ENCODE results near the gene VWA3A. TPM values are rescaled to one million over a fixed set of nuclear protein-coding genes. Genes with fewer than 3 reads are reported as not detected.

The VWA3A gene
- total RNA-seq, 1 experiment from 2014 or later: not detected

- Histone ChIP-seq H3K4me3 (ENCODE audit: low read length) (no peak overlapping the region), H2AFZ (ENCODE audit: low read length) (no peak overlapping the region), H3K4me1 (ENCODE audit: low read length) (no peaks in the 10 kb centered on the region), H3K79me2 (ENCODE audit: low read length) (no peaks in the 10 kb centered on the region), H3K27ac (ENCODE audit: low read length) (no peak overlapping the region), H3K9ac (ENCODE audit: low read length) (no peak overlapping the region), H3K27me3 (ENCODE audit: low read length) (no peaks in the 10 kb centered on the region), H3K36me3 (ENCODE audit: insufficient read depth, low read length) (no peaks in the 10 kb centered on the region), H3K4me2 (ENCODE audit: low read depth, low read length, poor library complexity, severe bottlenecking) (no peak overlapping the region), H4K20me1 (ENCODE audit: insufficient read depth, low read depth, low read length) (peaks cover 23% of the 10 kb centered on the region), H3K9me3 (ENCODE audit: low read length) (no peaks in the 10 kb centered on the region), H3K9me2 (replicated peaks; ENCODE audit: insufficient read depth, low read length) (no peaks in the 10 kb centered on the region)
- no peak for DNase-seq
These were observed 36.5 kb upstream of the VWA3A start for GRCh38 chr16:22055881-22056280.

GRCh38 chr16:22063888-22064467, 28.4 kb upstream of the VWA3A start:
- Histone ChIP-seq H3K9me2 (replicated peaks; ENCODE audit: insufficient read depth, low read length) (no peaks in the 10 kb centered on the region), H2AFZ (ENCODE audit: low read length) (no peak overlapping the region), H4K20me1 (ENCODE audit: insufficient read depth, low read depth, low read length) (peaks cover 32% of the 10 kb centered on the region), H3K4me1 (ENCODE audit: low read length) (no peaks in the 10 kb centered on the region), H3K9ac (ENCODE audit: low read length) (no peak overlapping the region), H3K9me3 (ENCODE audit: low read length) (no peaks in the 10 kb centered on the region), H3K27ac (ENCODE audit: low read length) (no peak overlapping the region), H3K79me2 (ENCODE audit: low read length) (no peaks in the 10 kb centered on the region), H3K27me3 (ENCODE audit: low read length) (no peaks in the 10 kb centered on the region), H3K4me3 (ENCODE audit: low read length) (no peak overlapping the region), H3K36me3 (ENCODE audit: insufficient read depth, low read length) (no peaks in the 10 kb centered on the region), H3K4me2 (ENCODE audit: low read depth, low read length, poor library complexity, severe bottlenecking) (no peak overlapping the region)
- no peak for DNase-seq

GRCh38 chr16:22065252-22065651, 27.1 kb upstream of the VWA3A start:
- no peaks in the 10 kb centered on the region for H3K36me3 ChIP-seq (ENCODE audit: insufficient read depth, low read length)
- H4K20me1 ChIP-seq (ENCODE audit: insufficient read depth, low read depth, low read length): peaks cover 35% of the 10 kb centered on the region

GRCh38 chr16:22070361-22071330, 21.7 kb upstream of the VWA3A start:
- Histone ChIP-seq H3K4me3 (ENCODE audit: low read length) (no peak overlapping the region), H3K9me3 (ENCODE audit: low read length) (no peaks in the 10 kb centered on the region), H4K20me1 (ENCODE audit: insufficient read depth, low read depth, low read length) (peaks cover 18% of the 10 kb centered on the region), H3K79me2 (ENCODE audit: low read length) (no peaks in the 10 kb centered on the region), H3K27me3 (ENCODE audit: low read length) (no peaks in the 10 kb centered on the region), H3K4me1 (ENCODE audit: low read length) (no peaks in the 10 kb centered on the region), H3K9me2 (replicated peaks; ENCODE audit: insufficient read depth, low read length) (no peaks in the 10 kb centered on the region), H3K36me3 (ENCODE audit: insufficient read depth, low read length) (no peaks in the 10 kb centered on the region), H3K27ac (ENCODE audit: low read length) (no peak overlapping the region), H3K4me2 (ENCODE audit: low read depth, low read length, poor library complexity, severe bottlenecking) (no peak overlapping the region), H2AFZ (ENCODE audit: low read length) (no peak overlapping the region), H3K9ac (ENCODE audit: low read length) (no peak overlapping the region)
- DNase-seq: no peak

More at GRCh38 chr16:22065252-22065651, 27.1 kb upstream of the VWA3A start:
- no peak overlapping the region for H3K9ac ChIP-seq (ENCODE audit: low read length)
- DNase-seq: no peak
- no peaks in the 10 kb centered on the region for H3K9me3 ChIP-seq (ENCODE audit: low read length)
- no peak overlapping the region for H3K27ac ChIP-seq (ENCODE audit: low read length)
- H3K79me2 ChIP-seq (ENCODE audit: low read length): no peaks in the 10 kb centered on the region
- H3K9me2 ChIP-seq (replicated peaks; ENCODE audit: insufficient read depth, low read length): no peaks in the 10 kb centered on the region
- no peaks in the 10 kb centered on the region for H3K4me1 ChIP-seq (ENCODE audit: low read length)
- H2AFZ ChIP-seq (ENCODE audit: low read length): no peak overlapping the region
- no peak overlapping the region for H3K4me3 ChIP-seq (ENCODE audit: low read length)
- H3K4me2 ChIP-seq (ENCODE audit: low read depth, low read length, poor library complexity, severe bottlenecking): no peak overlapping the region
- no peaks in the 10 kb centered on the region for H3K27me3 ChIP-seq (ENCODE audit: low read length)

- H2AFZ ChIP-seq (ENCODE audit: low read length): no peak overlapping the region
- no peak for DNase-seq
- H3K9me2 ChIP-seq (replicated peaks; ENCODE audit: insufficient read depth, low read length): no peaks in the 10 kb centered on the region
- no peak overlapping the region for H3K4me2 ChIP-seq (ENCODE audit: low read depth, low read length, poor library complexity, severe bottlenecking)
- H3K27me3 ChIP-seq (ENCODE audit: low read length): no peaks in the 10 kb centered on the region
- H4K20me1 ChIP-seq (ENCODE audit: insufficient read depth, low read depth, low read length): peaks cover 18% of the 10 kb centered on the region
- H3K79me2 ChIP-seq (ENCODE audit: low read length): no peaks in the 10 kb centered on the region
- H3K9ac ChIP-seq (ENCODE audit: low read length): no peak overlapping the region
- peaks cover 5% of the 10 kb centered on the region for H3K4me1 ChIP-seq (ENCODE audit: low read length)
- no peak overlapping the region for H3K27ac ChIP-seq (ENCODE audit: low read length)
- H3K9me3 ChIP-seq (ENCODE audit: low read length): no peaks in the 10 kb centered on the region
- no peaks in the 10 kb centered on the region for H3K36me3 ChIP-seq (ENCODE audit: insufficient read depth, low read length)
- H3K4me3 ChIP-seq (ENCODE audit: low read length): no peak overlapping the region
These were observed 20.9 kb upstream of the VWA3A start for GRCh38 chr16:22071331-22071910.

- Histone ChIP-seq H3K27me3 (ENCODE audit: low read length) (no peaks in the 10 kb centered on the region), H2AFZ (ENCODE audit: low read length) (no peak overlapping the region), H3K36me3 (ENCODE audit: insufficient read depth, low read length) (no peaks in the 10 kb centered on the region), H4K20me1 (ENCODE audit: insufficient read depth, low read depth, low read length) (peaks cover 18% of the 10 kb centered on the region), H3K4me1 (ENCODE audit: low read length) (peaks cover 14% of the 10 kb centered on the region), H3K4me3 (ENCODE audit: low read length) (no peak overlapping the region), H3K4me2 (ENCODE audit: low read depth, low read length, poor library complexity, severe bottlenecking) (no peak overlapping the region), H3K9me3 (ENCODE audit: low read length) (no peaks in the 10 kb centered on the region), H3K9me2 (replicated peaks; ENCODE audit: insufficient read depth, low read length) (no peaks in the 10 kb centered on the region), H3K27ac (ENCODE audit: low read length) (no peak overlapping the region), H3K9ac (ENCODE audit: low read length) (no peak overlapping the region), H3K79me2 (ENCODE audit: low read length) (no peaks in the 10 kb centered on the region)
- no peak for DNase-seq
These were observed 19.0 kb upstream of the VWA3A start for GRCh38 chr16:22073350-22073749.

- no peak for DNase-seq
- H3K9me2 ChIP-seq (replicated peaks; ENCODE audit: insufficient read depth, low read length): no peaks in the 10 kb centered on the region
- no peak overlapping the region for H3K4me3 ChIP-seq (ENCODE audit: low read length)
- H3K9ac ChIP-seq (ENCODE audit: low read length): no peak overlapping the region
- H3K79me2 ChIP-seq (ENCODE audit: low read length): no peaks in the 10 kb centered on the region
- H3K27me3 ChIP-seq (ENCODE audit: low read length): no peaks in the 10 kb centered on the region
- H2AFZ ChIP-seq (ENCODE audit: low read length): no peak overlapping the region
- H3K27ac ChIP-seq (ENCODE audit: low read length): no peak overlapping the region
- peaks cover 6% of the 10 kb centered on the region; the same call in 1 of the 2 replicates for H4K20me1 ChIP-seq (ENCODE audit: insufficient read depth, low read depth, low read length)
- H3K4me2 ChIP-seq (ENCODE audit: low read depth, low read length, poor library complexity, severe bottlenecking): no peak overlapping the region
- H3K36me3 ChIP-seq (ENCODE audit: insufficient read depth, low read length): no peaks in the 10 kb centered on the region
- peaks cover 14% of the 10 kb centered on the region for H3K4me1 ChIP-seq (ENCODE audit: low read length)
- H3K9me3 ChIP-seq (ENCODE audit: low read length): no peaks in the 10 kb centered on the region
These were observed 17.1 kb upstream of the VWA3A start for GRCh38 chr16:22075043-22075757.

GRCh38 chr16:22075776-22076175, 16.6 kb upstream of the VWA3A start:
- no peaks in the 10 kb centered on the region for H3K27me3 ChIP-seq (ENCODE audit: low read length)
- peaks cover 4% of the 10 kb centered on the region; the same call in 1 of the 2 replicates for H4K20me1 ChIP-seq (ENCODE audit: insufficient read depth, low read depth, low read length)
- no peak overlapping the region for H3K4me2 ChIP-seq (ENCODE audit: low read depth, low read length, poor library complexity, severe bottlenecking)
- no peaks in the 10 kb centered on the region for H3K79me2 ChIP-seq (ENCODE audit: low read length)
- H3K9me2 ChIP-seq (replicated peaks; ENCODE audit: insufficient read depth, low read length): no peaks in the 10 kb centered on the region
- H3K4me3 ChIP-seq (ENCODE audit: low read length): no peak overlapping the region
- H3K9me3 ChIP-seq (ENCODE audit: low read length): no peaks in the 10 kb centered on the region
- no peak overlapping the region for H2AFZ ChIP-seq (ENCODE audit: low read length)
- peaks cover 14% of the 10 kb centered on the region for H3K4me1 ChIP-seq (ENCODE audit: low read length)
- no peak overlapping the region for H3K27ac ChIP-seq (ENCODE audit: low read length)
- H3K36me3 ChIP-seq (ENCODE audit: insufficient read depth, low read length): no peaks in the 10 kb centered on the region
- no peak overlapping the region for H3K9ac ChIP-seq (ENCODE audit: low read length)
- DNase-seq: no peak

All from Karpas-422 (cell line).